H1 (cell line): Measurements from ENCODE around the gene NID1.

Source experiments
- CTCF ChIP-seq, 3 experiments: IDR thresholded peaks; 1 replicate in 2 of 3; 2 replicates in 1 of 3; pipeline versions ENCODE4 v1.5.1 to v1.6.1; 2011; ENCODE audit warnings: low read length in 3 of 3, mild to moderate bottlenecking in 3 of 3, inconsistent platforms in 2 of 3, low read depth in 1 of 3, moderate library complexity in 1 of 3; ENCODE audit not compliant: insufficient read depth in 1 of 3; ENCODE audit errors: control extremely low read depth in 1 of 3
- EZH2 ChIP-seq: fragments of 200-600 bp; sonication (generic); IDR thresholded peaks from 2 replicates; pipeline ENCODE4 v1.7.1; 2012; ENCODE audit warnings: low read depth, mild to moderate bottlenecking, moderate library complexity, low read length, inconsistent platforms; ENCODE audit not compliant: severe bottlenecking
- FOSL1 ChIP-seq: IDR thresholded peaks from 2 replicates; pipeline ENCODE4 v1.6.1; 2011; ENCODE audit warnings: mild to moderate bottlenecking, low read depth, low read length, moderate library complexity; ENCODE audit not compliant: insufficient read depth
- GABPA ChIP-seq: IDR thresholded peaks from 2 replicates; pipeline ENCODE4 v1.6.1; 2011; ENCODE audit warnings: mild to moderate bottlenecking, low read length, moderate library complexity, borderline replicate concordance; ENCODE audit not compliant: insufficient read depth
- HDAC2 ChIP-seq, 2 experiments: fragments of 300-600 bp in 1 of 2; sonication (generic) in 1 of 2; IDR thresholded peaks; 2 replicates each; pipeline ENCODE4 v1.6.1; 2011 to 2012; ENCODE audit warnings: low read depth in 2 of 2, low read length in 2 of 2, mild to moderate bottlenecking in 2 of 2, moderate library complexity in 2 of 2, borderline replicate concordance in 1 of 2, inconsistent platforms in 1 of 2
- JUND ChIP-seq: IDR thresholded peaks from 2 replicates; pipeline ENCODE4 v1.6.1; 2011; ENCODE audit warnings: mild to moderate bottlenecking, improper control_type of control experiment, low read length
- MAX ChIP-seq: IDR thresholded peaks from 2 replicates; pipeline ENCODE4 v1.6.1; 2012; ENCODE audit warnings: inconsistent platforms
- POLR2A ChIP-seq, 2 experiments: IDR thresholded peaks; 1 replicate in 1 of 2; 2 replicates in 1 of 2; pipeline ENCODE4 v1.6.1; 2011; ENCODE audit warnings: low read depth in 2 of 2, low read length in 2 of 2, mild to moderate bottlenecking in 2 of 2; ENCODE audit errors: control extremely low read depth in 1 of 2

DNA sequence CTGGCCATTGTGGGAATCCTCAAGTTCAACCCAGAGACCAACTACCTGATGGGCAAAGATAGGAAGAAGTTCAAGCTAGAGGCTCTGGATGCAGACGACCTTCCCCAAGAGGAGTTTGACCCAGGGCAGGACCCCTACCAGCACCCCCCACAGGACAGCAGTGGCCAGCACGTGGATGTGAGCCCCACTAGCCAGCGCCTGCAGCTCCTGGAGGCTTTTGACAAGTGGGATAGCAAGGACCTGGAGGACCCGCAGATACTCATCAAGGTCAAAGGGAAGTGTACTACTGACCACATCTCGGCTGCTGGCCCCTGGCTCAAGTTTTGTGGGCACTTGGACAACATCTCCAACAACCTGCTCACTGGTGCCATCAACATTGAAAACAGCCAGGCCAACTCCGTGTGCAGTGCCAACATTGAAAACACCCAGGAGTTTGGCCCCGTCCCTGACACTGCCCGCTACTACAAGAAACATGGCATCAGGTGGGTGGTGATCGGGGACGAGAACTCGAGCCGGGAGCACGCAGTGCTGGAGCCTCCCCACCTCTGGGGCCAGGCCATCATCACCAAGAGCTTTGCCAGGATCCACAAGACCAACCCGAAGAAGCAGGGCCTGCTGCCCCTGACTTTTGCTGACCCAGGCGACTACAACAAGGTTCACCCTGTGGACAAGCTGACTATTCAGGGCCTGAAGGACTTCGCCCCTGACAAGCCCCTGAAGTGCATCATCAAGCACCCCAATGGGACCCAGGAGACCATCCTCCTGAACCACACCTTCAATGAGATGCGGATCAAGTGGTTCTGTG is 46.8 kb upstream of the NID1 start:
- TF ChIP-seq EZH2 (no peak), GABPA (no peak), FOSL1 (no peak), HDAC2 (IDR thresholded peaks at IDR 0.05; ENCODE audit: borderline replicate concordance in 1 of 2, low read depth in 2 of 2, low read length in 2 of 2) (no peak), MAX (no peak), CTCF (IDR thresholded peaks at IDR 0.05; ENCODE audit: control extremely low read depth in 1 of 3, insufficient read depth in 1 of 3, low read depth in 1 of 3, low read length in 3 of 3) (no peak), POLR2A (IDR thresholded peaks at IDR 0.05; ENCODE audit: control extremely low read depth in 1 of 2, low read depth in 2 of 2, low read length in 2 of 2) (no peak), JUND (no peak)
